Stimulated activated CD4-positive, alpha-beta T cell treated with anti-CD3 and anti-CD28 coated beads, TNF-alpha, amount 100 ng/mL, for 48 hours (primary cell): ENCODE measurements around the gene UCHL3.

Experiments used
- DNase-seq, 3 donors: peaks; one replicate each; pipeline ENCODE4 v3.0.0-alpha.2; 2020; ENCODE audit warnings: low read depth in 3 of 3

The UCHL3 gene

GRCh38 chr13:75621147-75621546 lies 71.6 kb downstream of the UCHL3 start:
- no peak for DNase-seq

- DNase-seq, result no peak
These were observed 79.2 kb downstream of the UCHL3 start for GRCh38 chr13:75628801-75629200.

GRCh38 chr13:75633285-75633684 lies 83.7 kb downstream of the UCHL3 start:
- DNase-seq, result no peak

GRCh38 chr13:75635101-75635827 lies 85.7 kb downstream of the UCHL3 start:
- DNase-seq, result no peak

- DNase-seq, result peak in 1 of 3 donors; percentile 28
These were observed 86.3 kb downstream of the UCHL3 start, which contains the start of gene LMO7 for GRCh38 chr13:75635828-75636435. Gene LMO7, plus strand, starts transcription at chr13:75636330. Its CDS starts 328 bp downstream, at chr13:75636658.

- DNase-seq, result peak in 2 of 3 donors; percentile 6 to 20
These were observed 87.0 kb downstream of the UCHL3 start for GRCh38 chr13:75636436-75637180.

GRCh38 chr13:75637181-75637750 lies 87.7 kb downstream of the UCHL3 start:
- no peak for DNase-seq

GRCh38 chr13:75639454-75639853 lies 89.9 kb downstream of the UCHL3 start:
- DNase-seq, result no peak

- DNase-seq, result no peak
These were observed 91.4 kb downstream of the UCHL3 start for GRCh38 chr13:75641026-75641425.

GRCh38 chr13:75643182-75643581 lies 93.6 kb downstream of the UCHL3 start:
- DNase-seq, result no peak

- no peak for DNase-seq
These were observed 94.1 kb downstream of the UCHL3 start for GRCh38 chr13:75643693-75644092.

- DNase-seq, result no peak
These were observed 95.5 kb downstream of the UCHL3 start for GRCh38 chr13:75645141-75645540.

- DNase-seq, result no peak
These were observed 97.7 kb downstream of the UCHL3 start for GRCh38 chr13:75647126-75647784.

GRCh38 chr13:75648446-75648845 lies 98.9 kb downstream of the UCHL3 start:
- no peak for DNase-seq

GRCh38 chr13:75651013-75651412 lies 101.4 kb downstream of the UCHL3 start:
- no peak for DNase-seq

- DNase-seq, result no peak
These were observed 103.1 kb downstream of the UCHL3 start for GRCh38 chr13:75652726-75653125.
